Chondrocyte (in vitro differentiated cells): ENCODE data around the gene HOXA1. TPM values are rescaled to one million over a fixed set of nuclear protein-coding genes. Genes with fewer than 3 reads are reported as not detected.

Source experiments
- DNase-seq: peaks from one replicate; pipeline ENCODE4 v3.0.0; 2021; ENCODE audit warnings: mixed read lengths, low spot score
- H3K27ac Mint-ChIP-seq: one replicate; pipeline ENCODE4 v1.8.0; 2021; ENCODE audit warnings: mild to moderate bottlenecking, moderate library complexity, mixed read lengths; ENCODE audit not compliant: unreplicated experiment
- H3K27me3 Mint-ChIP-seq: 2 replicates; pipeline ENCODE4 v1.8.0; 2021; ENCODE audit warnings: low read depth, mixed read lengths
- H3K36me3 Mint-ChIP-seq: 2 replicates; pipeline ENCODE4 v1.8.0; 2021; ENCODE audit warnings: low read depth, mixed read lengths
- H3K4me1 Mint-ChIP-seq: 2 replicates; pipeline ENCODE4 v1.8.0; 2021; ENCODE audit warnings: low read depth, mild to moderate bottlenecking, mixed read lengths
- H3K4me3 Mint-ChIP-seq: one replicate; pipeline ENCODE4 v1.8.0; 2021; ENCODE audit warnings: mild to moderate bottlenecking, moderate library complexity, mixed read lengths; ENCODE audit not compliant: unreplicated experiment
- H3K9me3 Mint-ChIP-seq: 2 replicates; pipeline ENCODE4 v1.8.0; 2021; ENCODE audit warnings: low read depth, mixed read lengths
- CTCF ChIP-seq: fragments of 200-600 bp; sonication (generic); IDR thresholded peaks from 2 replicates; pipeline ENCODE4 v1.5.0; 2021; ENCODE audit warnings: antibody characterized with exemption, mild to moderate bottlenecking, moderate library complexity
- total RNA-seq: library from RNA; stranded (reverse); gene quantifications from 3 replicates; pipeline ENCODE4 v1.2.1, GENCODE V29; 2021

HOXA1 gene
- total RNA-seq, 1 donor from 2014 or later, result 2.9 TPM

GRCh38 chr7:27130540-27131389, 35.0 kb upstream of the HOXA1 start, which contains the start of gene HOXA4:
HOXA4 (minus strand) TSS chr7:27130757; CDS start chr7:27130733, 24 bp downstream.
- H3K4me3 Mint-ChIP-seq, result peak within 1 kb of the TSS; percentile 56
- no peaks in the 10 kb centered on the region for H3K4me1 Mint-ChIP-seq
- DNase-seq, result no peak
- peaks cover 85% of the 10 kb centered on the region for H3K27me3 Mint-ChIP-seq
- H3K27ac Mint-ChIP-seq, result no peak within 1 kb of the TSS
- no peak for TF ChIP-seq CTCF
- no peaks in the 10 kb centered on the region for H3K9me3 Mint-ChIP-seq
- H3K36me3 Mint-ChIP-seq, result peaks cover 6% of the 10 kb centered on the region

- Mint-ChIP-seq H3K27me3 (peaks cover 85% of the 10 kb centered on the region), H3K4me1 (no peaks in the 10 kb centered on the region), H3K27ac (no peak overlapping the region), H3K9me3 (no peaks in the 10 kb centered on the region), H3K4me3 (no peak overlapping the region), H3K36me3 (peaks cover 6% of the 10 kb centered on the region)
- no peak for DNase-seq
- TF ChIP-seq CTCF, result no peak
These were observed 34.1 kb upstream of the HOXA1 start for GRCh38 chr7:27129729-27130539.

GRCh38 chr7:27128776-27129728, 33.3 kb upstream of the HOXA1 start:
- peaks cover 9% of the 10 kb centered on the region for H3K36me3 Mint-ChIP-seq
- TF ChIP-seq CTCF, result no peak
- peaks cover 85% of the 10 kb centered on the region for H3K27me3 Mint-ChIP-seq
- no peaks in the 10 kb centered on the region for H3K9me3 Mint-ChIP-seq
- H3K27ac Mint-ChIP-seq, result no peak overlapping the region
- H3K4me3 Mint-ChIP-seq, result no peak overlapping the region
- peaks cover 6% of the 10 kb centered on the region for H3K4me1 Mint-ChIP-seq
- no peak for DNase-seq

DNA sequence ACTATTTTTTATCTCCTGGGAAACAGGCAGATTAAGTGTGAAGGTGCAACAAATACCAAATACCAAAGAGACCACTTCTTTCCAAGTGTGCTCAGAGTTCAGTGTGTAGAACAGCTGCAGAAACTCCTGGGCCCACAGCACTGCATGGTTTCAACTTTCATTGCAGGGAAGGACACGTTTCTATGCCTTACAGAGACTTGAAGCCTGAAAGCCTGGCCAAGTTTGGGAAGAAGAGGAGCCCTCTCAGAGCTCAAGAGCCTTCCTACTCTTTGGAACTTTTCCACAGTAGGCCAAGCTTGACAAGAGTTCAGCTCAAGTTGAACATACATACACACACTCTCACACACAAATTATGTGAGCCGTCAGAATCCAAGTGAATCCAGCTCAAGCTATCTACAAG, 32.2 kb upstream of the HOXA1 start:
- Mint-ChIP-seq H3K27me3 (peaks cover 85% of the 10 kb centered on the region), H3K9me3 (no peaks in the 10 kb centered on the region), H3K27ac (no peak overlapping the region), H3K36me3 (peaks cover 9% of the 10 kb centered on the region), H3K4me3 (no peak overlapping the region), H3K4me1 (peaks cover 9% of the 10 kb centered on the region)
- DNase-seq, result no peak
- TF ChIP-seq CTCF, result no peak
